Sigmoid colon (tissue), 4 donors: ENCODE results near the gene CCDC195.

ENCODE experiments used
- POLR2AphosphoS5 ChIP-seq, 4 donors: sonication (generic); formaldehyde crosslinking; IDR thresholded peaks; one replicate each; pipeline ENCODE4 v1.6.1; 2017; ENCODE audit warnings: antibody characterized with exemption in 4 of 4
- TF ChIP-seq, protein P1 (sequence below), 4 experiments: fragments of 450-650 bp in 3 of 4; fragments of 200-600 bp in 1 of 4; IDR thresholded peaks; one replicate each; pipeline ENCODE4 v1.5.1; 2016 to 2019; ENCODE audit warnings: antibody characterized with exemption in 4 of 4, mild to moderate bottlenecking in 3 of 4, moderate library complexity in 2 of 4

- TF ChIP-seq POLR2AphosphoS5 (IDR thresholded peaks at IDR 0.05), result no peak
- TF ChIP-seq, protein P1, sequence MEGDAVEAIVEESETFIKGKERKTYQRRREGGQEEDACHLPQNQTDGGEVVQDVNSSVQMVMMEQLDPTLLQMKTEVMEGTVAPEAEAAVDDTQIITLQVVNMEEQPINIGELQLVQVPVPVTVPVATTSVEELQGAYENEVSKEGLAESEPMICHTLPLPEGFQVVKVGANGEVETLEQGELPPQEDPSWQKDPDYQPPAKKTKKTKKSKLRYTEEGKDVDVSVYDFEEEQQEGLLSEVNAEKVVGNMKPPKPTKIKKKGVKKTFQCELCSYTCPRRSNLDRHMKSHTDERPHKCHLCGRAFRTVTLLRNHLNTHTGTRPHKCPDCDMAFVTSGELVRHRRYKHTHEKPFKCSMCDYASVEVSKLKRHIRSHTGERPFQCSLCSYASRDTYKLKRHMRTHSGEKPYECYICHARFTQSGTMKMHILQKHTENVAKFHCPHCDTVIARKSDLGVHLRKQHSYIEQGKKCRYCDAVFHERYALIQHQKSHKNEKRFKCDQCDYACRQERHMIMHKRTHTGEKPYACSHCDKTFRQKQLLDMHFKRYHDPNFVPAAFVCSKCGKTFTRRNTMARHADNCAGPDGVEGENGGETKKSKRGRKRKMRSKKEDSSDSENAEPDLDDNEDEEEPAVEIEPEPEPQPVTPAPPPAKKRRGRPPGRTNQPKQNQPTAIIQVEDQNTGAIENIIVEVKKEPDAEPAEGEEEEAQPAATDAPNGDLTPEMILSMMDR (IDR thresholded peaks at IDR 0.05), result no peak
Observed at GRCh38 chr2:224716201-224716600, at the start of gene CCDC195.
